ENCODE measurements around the gene HPSE2.

Gene HPSE2

GRCh38 chr10:98422182-98422581 lies 813.5 kb downstream of the HPSE2 start:
- H3K9me3 ChIP-seq (ENCODE audit: insufficient read depth, low read length), result no peaks in the 10 kb centered on the region
- H3K4me3 ChIP-seq (ENCODE audit: insufficient read length, low read depth), result no peak overlapping the region
- H3K36me3 ChIP-seq (ENCODE audit: insufficient read depth, insufficient read length, low read length), result peaks cover 38% of the 10 kb centered on the region
- no peaks in the 10 kb centered on the region for H3K27me3 ChIP-seq (ENCODE audit: insufficient read depth, insufficient read length)
- DNase-seq (ENCODE audit: low read depth, low spot score), result no peak
- H3K9ac ChIP-seq (ENCODE audit: insufficient read length, low read depth), result no peak overlapping the region
- peaks cover 3% of the 10 kb centered on the region for H3K4me1 ChIP-seq (ENCODE audit: insufficient read depth, insufficient read length)
- TF ChIP-seq SUZ12 (IDR thresholded peaks at IDR 0.05; ENCODE audit: extremely low read depth, insufficient read depth, insufficient read length) (no peak), ZNF274 (IDR thresholded peaks at IDR 0.05; ENCODE audit: low read depth, low read length) (no peak), YY1 (IDR thresholded peaks at IDR 0.05; ENCODE audit: insufficient read depth, insufficient read length) (no peak)

- no peak overlapping the region for H3K9ac ChIP-seq (ENCODE audit: insufficient read length, low read depth)
- H3K36me3 ChIP-seq (ENCODE audit: insufficient read depth, insufficient read length, low read length), result peaks cover 44% of the 10 kb centered on the region
- H3K4me3 ChIP-seq (ENCODE audit: insufficient read length, low read depth), result no peak overlapping the region
- TF ChIP-seq ZNF274 (IDR thresholded peaks at IDR 0.05; ENCODE audit: low read depth, low read length) (no peak), SUZ12 (IDR thresholded peaks at IDR 0.05; ENCODE audit: extremely low read depth, insufficient read depth, insufficient read length) (no peak)
- no peak for DNase-seq (ENCODE audit: low read depth, low spot score)
- H3K4me1 ChIP-seq (ENCODE audit: insufficient read depth, insufficient read length), result peaks cover 3% of the 10 kb centered on the region
- no peaks in the 10 kb centered on the region for H3K27me3 ChIP-seq (ENCODE audit: insufficient read depth, insufficient read length)
- H3K9me3 ChIP-seq (ENCODE audit: insufficient read depth, low read length), result no peaks in the 10 kb centered on the region
Measured at GRCh38 chr10:98420786-98421185, 814.9 kb downstream of the HPSE2 start.

GRCh38 chr10:98419469-98420261 lies 816.0 kb downstream of the HPSE2 start:
- H3K27me3 ChIP-seq (ENCODE audit: insufficient read depth, insufficient read length), result no peaks in the 10 kb centered on the region
- no peak overlapping the region for H3K9ac ChIP-seq (ENCODE audit: insufficient read length, low read depth)
- no peak overlapping the region for H3K4me3 ChIP-seq (ENCODE audit: insufficient read length, low read depth)
- H3K4me1 ChIP-seq (ENCODE audit: insufficient read depth, insufficient read length), result peaks cover 7% of the 10 kb centered on the region
- DNase-seq (ENCODE audit: low read depth, low spot score), result no peak
- peaks cover 44% of the 10 kb centered on the region for H3K36me3 ChIP-seq (ENCODE audit: insufficient read depth, insufficient read length, low read length)
- TF ChIP-seq YY1 (IDR thresholded peaks at IDR 0.05; ENCODE audit: insufficient read depth, insufficient read length) (no peak), ZNF274 (IDR thresholded peaks at IDR 0.05; ENCODE audit: low read depth, low read length) (no peak), SUZ12 (IDR thresholded peaks at IDR 0.05; ENCODE audit: extremely low read depth, insufficient read depth, insufficient read length) (no peak)
- H3K9me3 ChIP-seq (ENCODE audit: insufficient read depth, low read length), result no peaks in the 10 kb centered on the region

- DNase-seq (ENCODE audit: low read depth, low spot score), result no peak
- H3K9ac ChIP-seq (ENCODE audit: insufficient read length, low read depth), result no peak overlapping the region
- no peak overlapping the region for H3K4me3 ChIP-seq (ENCODE audit: insufficient read length, low read depth)
- no peak for TF ChIP-seq ZNF274 (IDR thresholded peaks at IDR 0.05; ENCODE audit: low read depth, low read length)
- TF ChIP-seq SUZ12 (IDR thresholded peaks at IDR 0.05; ENCODE audit: extremely low read depth, insufficient read depth, insufficient read length), result no peak
- TF ChIP-seq YY1 (IDR thresholded peaks at IDR 0.05; ENCODE audit: insufficient read depth, insufficient read length), result no peak
- H3K4me1 ChIP-seq (ENCODE audit: insufficient read depth, insufficient read length), result peaks cover 11% of the 10 kb centered on the region
- H3K36me3 ChIP-seq (ENCODE audit: insufficient read depth, insufficient read length, low read length), result peaks cover 46% of the 10 kb centered on the region
- no peaks in the 10 kb centered on the region for H3K9me3 ChIP-seq (ENCODE audit: insufficient read depth, low read length)
- H3K27me3 ChIP-seq (ENCODE audit: insufficient read depth, insufficient read length), result no peaks in the 10 kb centered on the region
Measured at GRCh38 chr10:98418665-98419468, 816.8 kb downstream of the HPSE2 start.

- Histone ChIP-seq H3K36me3 (ENCODE audit: insufficient read depth, insufficient read length, low read length) (peaks cover 46% of the 10 kb centered on the region), H3K9ac (ENCODE audit: insufficient read length, low read depth) (no peak overlapping the region), H3K27me3 (ENCODE audit: insufficient read depth, insufficient read length) (no peaks in the 10 kb centered on the region), H3K9me3 (ENCODE audit: insufficient read depth, low read length) (no peaks in the 10 kb centered on the region), H3K4me1 (ENCODE audit: insufficient read depth, insufficient read length) (peaks cover 11% of the 10 kb centered on the region), H3K4me3 (ENCODE audit: insufficient read length, low read depth) (no peak overlapping the region)
- no peak for DNase-seq (ENCODE audit: low read depth, low spot score)
- TF ChIP-seq ZNF274 (IDR thresholded peaks at IDR 0.05; ENCODE audit: low read depth, low read length), result no peak
- TF ChIP-seq SUZ12 (IDR thresholded peaks at IDR 0.05; ENCODE audit: extremely low read depth, insufficient read depth, insufficient read length), result no peak
Measured at GRCh38 chr10:98417973-98418664, 817.5 kb downstream of the HPSE2 start.

- no peak for DNase-seq (ENCODE audit: low read depth, low spot score)
- Histone ChIP-seq H3K4me1 (ENCODE audit: insufficient read depth, insufficient read length) (peaks cover 11% of the 10 kb centered on the region), H3K4me3 (ENCODE audit: insufficient read length, low read depth) (no peak overlapping the region), H3K36me3 (ENCODE audit: insufficient read depth, insufficient read length, low read length) (peaks cover 43% of the 10 kb centered on the region), H3K9ac (ENCODE audit: insufficient read length, low read depth) (no peak overlapping the region), H3K27me3 (ENCODE audit: insufficient read depth, insufficient read length) (no peaks in the 10 kb centered on the region), H3K9me3 (ENCODE audit: insufficient read depth, low read length) (no peaks in the 10 kb centered on the region)
- TF ChIP-seq ZNF274 (IDR thresholded peaks at IDR 0.05; ENCODE audit: low read depth, low read length), result no peak
Measured at GRCh38 chr10:98417481-98417959, 818.1 kb downstream of the HPSE2 start.

All from NT2/D1 (cell line).